ENCODE results near the gene IFNG-AS1.
A peak's percentile ranks its signal among the peaks of the same experiment; 100 is the strongest.

Gene IFNG-AS1

GRCh38 chr12:67952787-67953186, 36.5 kb upstream of the IFNG-AS1 start:
- POLR2A ChIA-PET, result no interaction called here
- peak; percentile 20 for DNase-seq (ENCODE audit: extremely low spot score)
- CTCF ChIA-PET, result interaction anchor here (1.8 kb wide), 1 partner anchor 10 kb away, joined by 6 read pairs; no protein-coding TSS in a partner anchor
- no peak for TF ChIP-seq CTCF (IDR thresholded peaks at IDR 0.05; ENCODE audit: control extremely low read depth, extremely low read depth, low read depth, missing control alignments)

GRCh38 chr12:67957383-67957782, 31.9 kb upstream of the IFNG-AS1 start:
- POLR2A ChIA-PET, result no interaction called here
- no peak for TF ChIP-seq CTCF (IDR thresholded peaks at IDR 0.05; ENCODE audit: control extremely low read depth, extremely low read depth, low read depth, missing control alignments)
- CTCF ChIA-PET, result interaction anchor here (1.3 to 1.5 kb wide), 2 partner anchors 9 to 15 kb away, joined by 3 to 7 read pairs; no protein-coding TSS in a partner anchor
- DNase-seq (ENCODE audit: extremely low spot score), result no peak

GRCh38 chr12:67958187-67958586, 31.1 kb upstream of the IFNG-AS1 start:
- CTCF ChIA-PET, result interaction anchor here (1.3 kb wide), 1 partner anchor 10 kb away, joined by 3 read pairs; no protein-coding TSS in a partner anchor
- POLR2A ChIA-PET, result no interaction called here
- TF ChIP-seq CTCF (IDR thresholded peaks at IDR 0.05; ENCODE audit: control extremely low read depth, extremely low read depth, low read depth, missing control alignments), result no peak

GRCh38 chr12:67964456-67964855, 24.8 kb upstream of the IFNG-AS1 start:
- TF ChIP-seq CTCF (IDR thresholded peaks at IDR 0.05; ENCODE audit: control extremely low read depth, extremely low read depth, low read depth, missing control alignments), result no peak
- POLR2A ChIA-PET, result no interaction called here
- CTCF ChIA-PET, result interaction anchor here (1.8 kb wide), 1 partner anchor 13 kb away, joined by 4 read pairs; no protein-coding TSS in a partner anchor

More at GRCh38 chr12:67958187-67958586, 31.1 kb upstream of the IFNG-AS1 start:
- no peak for DNase-seq (ENCODE audit: extremely low spot score)

GRCh38 chr12:67966560-67966959, 22.7 kb upstream of the IFNG-AS1 start:
- ChIA-PET CTCF (interaction anchor here (1.3 kb wide), 3 partner anchors 23 to 45 kb away, joined by 3 to 5 read pairs (median 3); partner anchors contain the start of gene IFNG-AS1), POLR2A (no interaction called here)
- DNase-seq (ENCODE audit: extremely low spot score), result no peak
- TF ChIP-seq CTCF (IDR thresholded peaks at IDR 0.05; ENCODE audit: control extremely low read depth, extremely low read depth, low read depth, missing control alignments), result no peak

More at GRCh38 chr12:67964456-67964855, 24.8 kb upstream of the IFNG-AS1 start:
- DNase-seq (ENCODE audit: extremely low spot score), result no peak

- POLR2A ChIA-PET, result no interaction called here
- CTCF ChIA-PET, result interaction anchor here (1.3 kb wide), 2 partner anchors 16 to 22 kb away, joined by 3 to 8 read pairs; partner anchors contain the start of gene IFNG-AS1
- TF ChIP-seq CTCF (IDR thresholded peaks at IDR 0.05; ENCODE audit: control extremely low read depth, extremely low read depth, low read depth, missing control alignments), result no peak
- DNase-seq (ENCODE audit: extremely low spot score), result no peak
Observed at GRCh38 chr12:67968321-67968720, 20.9 kb upstream of the IFNG-AS1 start.
